ENCODE results near the gene CSF3. TPM values are rescaled to one million over a fixed set of nuclear protein-coding genes. Genes with fewer than 3 reads are reported as not detected.

The CSF3 gene
- total RNA-seq, 4 donors from 2014 or later = 0.32 to 19.4 (median 0.58) TPM

GRCh38 chr17:40058865-40059264 is 43.6 kb downstream of the CSF3 start:
- Histone ChIP-seq H3K27ac (replicated peaks in 1 of 4) (peak overlapping the region; percentile 67 to 99 (median 86)), H3K4me3 (peak overlapping the region in 1 of 4 donors; percentile 19), H3K27me3 (no peaks in the 10 kb centered on the region), H3K9me3 (no peaks in the 10 kb centered on the region), H3K4me1 (peaks cover 25 to 60% (median 45%) of the 10 kb centered on the region in 4 donors), H3K36me3 (no peaks in the 10 kb centered on the region)
- intact Hi-C loops (cut with DNase I) = loop anchor here (5.0 kb wide), 1 partner anchor 33 kb away; no protein-coding TSS in a partner anchor
- no peak for DNase-seq (ENCODE audit: extremely low spot score)
- TF ChIP-seq CTCF (IDR thresholded peaks at IDR 0.05) = no peak
- no peak for TF ChIP-seq POLR2AphosphoS5 (IDR thresholded peaks at IDR 0.05)
- TF ChIP-seq POLR2A (IDR thresholded peaks at IDR 0.05; ENCODE audit: low read depth) = no peak
- no peak for TF ChIP-seq EP300 (IDR thresholded peaks at IDR 0.05)
- 100% methylated on average over 1 of the region's 1 CpG for WGBS

GRCh38 chr17:40059729-40060475 is 44.7 kb downstream of the CSF3 start:
- peak overlapping the region; percentile 67 to 99 (median 86) for H3K27ac ChIP-seq (replicated peaks in 1 of 4)
- H3K4me3 ChIP-seq = no peak overlapping the region
- intact Hi-C loops (cut with DNase I) = loop anchor here (5.0 kb wide), 1 partner anchor 32 kb away; no protein-coding TSS in a partner anchor
- no peaks in the 10 kb centered on the region for H3K27me3 ChIP-seq
- TF ChIP-seq POLR2A (IDR thresholded peaks at IDR 0.05; ENCODE audit: low read depth) = no peak
- TF ChIP-seq EP300 (IDR thresholded peaks at IDR 0.05) = no peak
- peaks cover 33 to 65% (median 51%) of the 10 kb centered on the region in 4 donors for H3K4me1 ChIP-seq
- DNase-seq (ENCODE audit: extremely low spot score) = no peak
- H3K36me3 ChIP-seq = no peaks in the 10 kb centered on the region
- 74% methylated on average over 8 of the region's 8 CpGs for WGBS
- H3K9me3 ChIP-seq = no peaks in the 10 kb centered on the region

- no peaks in the 10 kb centered on the region for H3K27me3 ChIP-seq
- peaks cover 45 to 74% (median 60%) of the 10 kb centered on the region in 4 donors for H3K4me1 ChIP-seq
- DNase-seq (ENCODE audit: extremely low spot score) = no peak
- intact Hi-C loops (cut with DNase I) = no loop called here
- TF ChIP-seq EP300 (IDR thresholded peaks at IDR 0.05) (no peak), POLR2AphosphoS5 (IDR thresholded peaks at IDR 0.05) (no peak), POLR2A (IDR thresholded peaks at IDR 0.05; ENCODE audit: low read depth) (no peak), CTCF (IDR thresholded peaks at IDR 0.05) (no peak)
- WGBS = 77% methylated on average over 7 of the region's 11 CpGs
- H3K9me3 ChIP-seq = no peaks in the 10 kb centered on the region
- H3K4me3 ChIP-seq = no peak overlapping the region
- peak overlapping the region; percentile 84 to 99 (median 95) for H3K27ac ChIP-seq (replicated peaks in 1 of 4)
- no peaks in the 10 kb centered on the region for H3K36me3 ChIP-seq
Observed at GRCh38 chr17:40060887-40061608, 45.8 kb downstream of the CSF3 start.

- H3K4me3 ChIP-seq = no peak overlapping the region
- no peaks in the 10 kb centered on the region for H3K27me3 ChIP-seq
- no peak for DNase-seq (ENCODE audit: extremely low spot score)
- no peak for TF ChIP-seq POLR2A (IDR thresholded peaks at IDR 0.05; ENCODE audit: low read depth)
- peaks cover 47 to 80% (median 66%) of the 10 kb centered on the region in 4 donors for H3K4me1 ChIP-seq
- intact Hi-C loops (cut with DNase I) = no loop called here
- peak overlapping the region; percentile 91 to 99 (median 99) for H3K27ac ChIP-seq (replicated peaks in 1 of 4)
- H3K36me3 ChIP-seq = no peaks in the 10 kb centered on the region
- H3K9me3 ChIP-seq = no peaks in the 10 kb centered on the region
- WGBS = 78% methylated on average over 10 of the region's 10 CpGs
Observed at GRCh38 chr17:40061609-40062038, 46.4 kb downstream of the CSF3 start.

GRCh38 chr17:40062329-40063186 is 47.3 kb downstream of the CSF3 start, which contains the start of gene THRA:
Gene THRA, plus strand, starts transcription at chr17:40062965. Its CDS starts 11,524 bp downstream, at chr17:40074489.
- H3K4me3 ChIP-seq = peak within 1 kb of the TSS; percentile 69 to 100 (median 100)
- no peaks in the 10 kb centered on the region for H3K9me3 ChIP-seq
- intact Hi-C loops (cut with DNase I) = no loop called here
- WGBS = 1% methylated on average over 14 of the region's 83 CpGs
- H3K36me3 ChIP-seq = no peaks in the 10 kb centered on the region
- peaks cover 53 to 89% (median 73%) of the 10 kb centered on the region in 4 donors for H3K4me1 ChIP-seq
- peak; percentile 94 for DNase-seq (ENCODE audit: extremely low spot score)
- TF ChIP-seq POLR2AphosphoS5 (IDR thresholded peaks at IDR 0.05) (no peak), CTCF (IDR thresholded peaks at IDR 0.05) (peak in 2 of 3 experiments; percentile 20 to 29)
- peak within 1 kb of the TSS; percentile 91 to 99 (median 99) for H3K27ac ChIP-seq (replicated peaks in 1 of 4)
- H3K27me3 ChIP-seq = no peaks in the 10 kb centered on the region
